C4-2B (cell line): Measurements from ENCODE around the gene FAM228B.

Source experiments
- ZFX ChIP-seq: fragments of 450-650 bp; IDR thresholded peaks from 2 replicates; pipeline ENCODE4 v1.6.1; 2017
- TF ChIP-seq, protein P1 (sequence below): fragments of 450-650 bp; conservative IDR thresholded peaks from 2 replicates; pipeline ENCODE4 v1.5.1; 2017; ENCODE audit warnings: mild to moderate bottlenecking

DNA sequence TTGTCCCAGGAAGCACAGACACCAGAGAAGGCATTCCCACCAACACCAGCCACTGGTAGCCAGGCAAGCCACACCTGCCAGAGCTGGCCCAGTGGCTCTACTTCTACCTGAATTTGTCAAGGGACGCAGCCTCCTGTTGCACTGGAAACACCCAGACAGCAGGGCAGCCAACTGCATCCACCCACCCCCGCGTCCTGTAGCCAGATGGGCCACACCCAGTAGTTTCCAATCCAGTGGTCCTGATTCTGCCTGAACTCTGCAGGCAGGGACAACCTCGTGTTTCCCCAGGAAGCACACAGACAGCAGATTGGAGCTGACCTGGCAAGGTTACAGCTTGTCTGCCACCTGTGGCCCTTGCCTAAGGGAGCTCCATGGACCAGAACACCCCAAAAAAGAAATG, 18.4 kb upstream of the FAM228B start:
- TF ChIP-seq, protein P1, sequence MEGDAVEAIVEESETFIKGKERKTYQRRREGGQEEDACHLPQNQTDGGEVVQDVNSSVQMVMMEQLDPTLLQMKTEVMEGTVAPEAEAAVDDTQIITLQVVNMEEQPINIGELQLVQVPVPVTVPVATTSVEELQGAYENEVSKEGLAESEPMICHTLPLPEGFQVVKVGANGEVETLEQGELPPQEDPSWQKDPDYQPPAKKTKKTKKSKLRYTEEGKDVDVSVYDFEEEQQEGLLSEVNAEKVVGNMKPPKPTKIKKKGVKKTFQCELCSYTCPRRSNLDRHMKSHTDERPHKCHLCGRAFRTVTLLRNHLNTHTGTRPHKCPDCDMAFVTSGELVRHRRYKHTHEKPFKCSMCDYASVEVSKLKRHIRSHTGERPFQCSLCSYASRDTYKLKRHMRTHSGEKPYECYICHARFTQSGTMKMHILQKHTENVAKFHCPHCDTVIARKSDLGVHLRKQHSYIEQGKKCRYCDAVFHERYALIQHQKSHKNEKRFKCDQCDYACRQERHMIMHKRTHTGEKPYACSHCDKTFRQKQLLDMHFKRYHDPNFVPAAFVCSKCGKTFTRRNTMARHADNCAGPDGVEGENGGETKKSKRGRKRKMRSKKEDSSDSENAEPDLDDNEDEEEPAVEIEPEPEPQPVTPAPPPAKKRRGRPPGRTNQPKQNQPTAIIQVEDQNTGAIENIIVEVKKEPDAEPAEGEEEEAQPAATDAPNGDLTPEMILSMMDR = no peak
- TF ChIP-seq ZFX = no peak
